ENCODE data around the gene ATXN1. TPM values are rescaled to one million over a fixed set of nuclear protein-coding genes. Genes with fewer than 3 reads are reported as not detected.

ATXN1 gene
- total RNA-seq, 1 experiment from 2014 or later: 19.7 TPM

DNA sequence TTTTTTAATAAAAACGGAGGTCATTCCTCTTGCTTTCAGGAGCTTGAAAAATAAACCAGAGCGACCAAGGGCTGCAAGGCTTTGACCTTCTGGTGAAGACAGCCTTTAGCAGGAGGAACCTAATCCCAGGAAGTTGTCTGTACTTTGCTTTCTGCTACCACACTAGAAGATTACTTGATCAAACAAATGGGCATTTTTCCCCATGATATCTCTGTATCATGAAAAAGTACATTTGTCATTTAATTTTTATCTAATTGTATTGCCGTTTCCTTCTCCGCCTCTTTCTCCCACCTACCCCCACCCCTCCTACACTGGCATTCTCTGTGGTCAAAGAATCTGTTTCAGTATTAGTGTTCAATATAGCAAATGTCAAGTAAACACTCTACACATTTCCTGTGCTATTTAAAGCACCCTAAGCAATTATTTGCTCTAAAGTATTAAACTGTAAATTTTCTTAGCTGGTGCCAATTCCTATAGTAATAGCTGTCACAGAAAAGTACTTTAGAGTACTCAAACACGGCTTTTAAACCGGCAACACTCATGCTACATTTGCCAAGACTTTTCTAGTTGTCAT lies 29.7 kb downstream of the ATXN1 start:
- CTCF ChIA-PET: no interaction called here
- peaks cover 10% of the 10 kb centered on the region for H3K4me1 Mint-ChIP-seq (ENCODE audit: low read depth, unreplicated experiment)
- no peak overlapping the region for H3K27ac Mint-ChIP-seq (ENCODE audit: unreplicated experiment)
- TF ChIP-seq, protein P1, sequence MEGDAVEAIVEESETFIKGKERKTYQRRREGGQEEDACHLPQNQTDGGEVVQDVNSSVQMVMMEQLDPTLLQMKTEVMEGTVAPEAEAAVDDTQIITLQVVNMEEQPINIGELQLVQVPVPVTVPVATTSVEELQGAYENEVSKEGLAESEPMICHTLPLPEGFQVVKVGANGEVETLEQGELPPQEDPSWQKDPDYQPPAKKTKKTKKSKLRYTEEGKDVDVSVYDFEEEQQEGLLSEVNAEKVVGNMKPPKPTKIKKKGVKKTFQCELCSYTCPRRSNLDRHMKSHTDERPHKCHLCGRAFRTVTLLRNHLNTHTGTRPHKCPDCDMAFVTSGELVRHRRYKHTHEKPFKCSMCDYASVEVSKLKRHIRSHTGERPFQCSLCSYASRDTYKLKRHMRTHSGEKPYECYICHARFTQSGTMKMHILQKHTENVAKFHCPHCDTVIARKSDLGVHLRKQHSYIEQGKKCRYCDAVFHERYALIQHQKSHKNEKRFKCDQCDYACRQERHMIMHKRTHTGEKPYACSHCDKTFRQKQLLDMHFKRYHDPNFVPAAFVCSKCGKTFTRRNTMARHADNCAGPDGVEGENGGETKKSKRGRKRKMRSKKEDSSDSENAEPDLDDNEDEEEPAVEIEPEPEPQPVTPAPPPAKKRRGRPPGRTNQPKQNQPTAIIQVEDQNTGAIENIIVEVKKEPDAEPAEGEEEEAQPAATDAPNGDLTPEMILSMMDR (IDR thresholded peaks at IDR 0.05; ENCODE audit: unreplicated experiment): no peak
- no peaks in the 10 kb centered on the region for H3K36me3 Mint-ChIP-seq (ENCODE audit: insufficient read depth, unreplicated experiment)
- intact Hi-C loops (cut with micrococcal nuclease; ENCODE audit: unreplicated experiment): no loop called here
- no peaks in the 10 kb centered on the region for H3K27me3 Mint-ChIP-seq (ENCODE audit: unreplicated experiment)
- H3K9me3 Mint-ChIP-seq (ENCODE audit: low read depth, unreplicated experiment): no peaks in the 10 kb centered on the region
- no TSS peak for BruUV-seq (replicated peaks)
- no peak overlapping the region for H3K4me3 Mint-ChIP-seq (ENCODE audit: low read depth, unreplicated experiment)
- DNase-seq: no peak

DNA sequence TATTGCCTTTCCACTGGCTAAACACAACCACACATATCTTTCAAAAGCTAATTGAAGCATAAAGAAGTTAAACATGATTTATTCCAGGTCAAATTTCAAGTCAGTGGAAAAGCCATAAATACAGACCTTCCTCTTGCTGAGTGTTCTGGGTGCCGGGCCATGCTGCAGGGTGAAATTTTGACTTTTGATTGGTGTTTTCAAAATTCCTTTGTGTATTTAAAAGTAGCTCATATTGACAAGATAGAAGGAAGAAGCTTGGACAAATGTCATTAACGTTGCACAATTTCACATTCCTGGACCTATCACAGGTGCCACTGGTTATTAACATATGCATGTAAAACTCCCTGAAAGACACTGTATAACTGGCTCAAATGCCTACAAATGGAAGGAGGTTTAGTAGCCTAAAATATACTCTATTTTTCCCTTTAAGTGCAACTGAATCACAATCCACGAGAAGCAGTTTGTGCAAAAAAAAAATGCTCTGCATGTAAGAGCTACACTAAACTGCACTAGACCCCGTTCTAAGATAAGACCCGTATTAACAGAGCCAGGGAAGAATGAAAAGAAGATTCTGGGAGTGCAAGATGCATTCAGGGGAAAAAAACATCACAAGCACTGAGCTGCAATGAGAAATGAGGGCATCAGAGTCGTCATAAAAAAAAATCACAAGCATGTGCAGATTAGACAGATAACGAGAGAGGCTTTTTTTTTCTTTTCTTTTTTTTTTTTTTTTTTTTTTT lies 30.4 kb downstream of the ATXN1 start:
- H3K27me3 Mint-ChIP-seq (ENCODE audit: unreplicated experiment): no peaks in the 10 kb centered on the region
- no TSS peak for BruUV-seq (replicated peaks)
- no peak for DNase-seq
- peaks cover 15% of the 10 kb centered on the region for H3K4me1 Mint-ChIP-seq (ENCODE audit: low read depth, unreplicated experiment)
- H3K36me3 Mint-ChIP-seq (ENCODE audit: insufficient read depth, unreplicated experiment): no peaks in the 10 kb centered on the region
- no peak overlapping the region for H3K27ac Mint-ChIP-seq (ENCODE audit: unreplicated experiment)
- CTCF ChIA-PET: interaction anchor here (0.7 kb wide), 1 partner anchor 17 kb away, joined by 3 read pairs; no protein-coding TSS in a partner anchor
- intact Hi-C loops (cut with micrococcal nuclease; ENCODE audit: unreplicated experiment): no loop called here
- TF ChIP-seq, protein P1 (IDR thresholded peaks at IDR 0.05; ENCODE audit: unreplicated experiment): no peak
- H3K9me3 Mint-ChIP-seq (ENCODE audit: low read depth, unreplicated experiment): no peaks in the 10 kb centered on the region
- H3K4me3 Mint-ChIP-seq (ENCODE audit: low read depth, unreplicated experiment): no peak overlapping the region

DNA sequence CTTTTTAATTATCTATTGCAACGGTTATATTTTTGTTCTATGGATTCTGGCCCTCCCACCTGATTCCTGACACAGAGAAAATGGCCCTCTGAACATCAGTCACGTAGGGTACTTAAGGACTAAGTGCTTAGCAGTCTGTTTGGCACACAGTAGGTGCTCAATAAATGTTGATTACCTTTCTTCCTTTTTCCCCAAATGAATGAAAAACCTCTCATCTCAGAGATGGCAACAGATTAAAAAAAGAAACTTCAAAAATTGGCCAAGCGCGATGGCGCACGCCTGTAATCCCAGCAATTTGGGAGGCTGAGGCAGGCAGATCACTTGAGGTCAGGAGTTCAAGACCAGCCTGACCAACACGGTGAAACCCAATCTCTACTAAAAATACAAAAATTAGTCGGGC lies 31.5 kb downstream of the ATXN1 start:
- no peak overlapping the region for H3K4me3 Mint-ChIP-seq (ENCODE audit: low read depth, unreplicated experiment)
- H3K27ac Mint-ChIP-seq (ENCODE audit: unreplicated experiment): no peak overlapping the region
- DNase-seq: no peak
- no peaks in the 10 kb centered on the region for H3K27me3 Mint-ChIP-seq (ENCODE audit: unreplicated experiment)
- intact Hi-C loops (cut with micrococcal nuclease; ENCODE audit: unreplicated experiment): loop anchor here (2.0 kb wide), 1 partner anchor 23 kb away; no protein-coding TSS in a partner anchor
- H3K4me1 Mint-ChIP-seq (ENCODE audit: low read depth, unreplicated experiment): peaks cover 24% of the 10 kb centered on the region
- H3K36me3 Mint-ChIP-seq (ENCODE audit: insufficient read depth, unreplicated experiment): no peaks in the 10 kb centered on the region
- TF ChIP-seq, protein P1 (IDR thresholded peaks at IDR 0.05; ENCODE audit: unreplicated experiment): no peak
- no peaks in the 10 kb centered on the region for H3K9me3 Mint-ChIP-seq (ENCODE audit: low read depth, unreplicated experiment)
- no TSS peak for BruUV-seq (replicated peaks)
- CTCF ChIA-PET: interaction anchor here (0.6 to 1.2 kb wide), 2 partner anchors 33 to 1689 kb away, joined by 5 to 11 read pairs; no protein-coding TSS in a partner anchor

DNA sequence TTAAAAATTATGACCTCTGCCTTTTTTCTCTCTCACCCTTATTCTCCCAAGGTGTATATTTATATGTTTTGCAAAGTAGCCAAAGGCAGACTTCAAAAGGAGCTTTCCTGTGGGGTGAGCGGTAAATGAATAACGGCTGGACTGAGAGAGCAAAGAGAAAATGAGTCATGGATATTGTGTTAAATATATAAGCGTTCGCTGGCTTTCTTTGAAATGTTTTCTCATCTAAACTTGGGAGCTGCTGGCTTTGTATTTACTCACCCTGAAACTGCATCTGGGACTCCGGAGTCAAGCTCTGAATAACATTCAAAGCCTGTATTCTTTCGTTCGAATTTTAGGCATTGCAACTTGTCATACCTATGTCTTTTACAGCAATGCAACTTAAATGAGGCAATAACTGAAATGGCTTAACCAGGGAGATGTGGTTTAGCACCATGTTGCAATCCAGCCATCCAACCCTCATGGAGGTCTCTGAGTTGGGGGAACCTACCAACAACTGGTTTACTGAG lies 32.0 kb downstream of the ATXN1 start:
- CTCF ChIA-PET: interaction anchor here (0.6 to 1.2 kb wide), 2 partner anchors 34 to 1689 kb away, joined by 5 to 11 read pairs; no protein-coding TSS in a partner anchor
- DNase-seq: no peak
- TF ChIP-seq, protein P1 (IDR thresholded peaks at IDR 0.05; ENCODE audit: unreplicated experiment): no peak
- Mint-ChIP-seq H3K4me1 (ENCODE audit: low read depth, unreplicated experiment) (peaks cover 24% of the 10 kb centered on the region), H3K36me3 (ENCODE audit: insufficient read depth, unreplicated experiment) (no peaks in the 10 kb centered on the region), H3K27ac (ENCODE audit: unreplicated experiment) (peak overlapping the region; percentile 54), H3K9me3 (ENCODE audit: low read depth, unreplicated experiment) (no peaks in the 10 kb centered on the region), H3K27me3 (ENCODE audit: unreplicated experiment) (no peaks in the 10 kb centered on the region), H3K4me3 (ENCODE audit: low read depth, unreplicated experiment) (no peak overlapping the region)
- intact Hi-C loops (cut with micrococcal nuclease; ENCODE audit: unreplicated experiment): loop anchor here (2.0 kb wide), 1 partner anchor 24 kb away; no protein-coding TSS in a partner anchor
- BruUV-seq (replicated peaks): no TSS peak

Data from Calu3 (cell line).